Measurements from ENCODE around the gene PRDM10. TPM values are rescaled to one million over a fixed set of nuclear protein-coding genes. Genes with fewer than 3 reads are reported as not detected.

PRDM10 gene
- total RNA-seq, 1 experiment from 2014 or later = 7.7 TPM

- H3K9me3 ChIP-seq (ENCODE audit: control insufficient read depth, low read depth, low read length) = no peaks in the 10 kb centered on the region
- H3K18ac ChIP-seq (ENCODE audit: insufficient read length, low read depth, low read length) = no peak overlapping the region
- H4K91ac ChIP-seq (ENCODE audit: insufficient read length, low read depth, low read length) = no peak overlapping the region
- H2AK5ac ChIP-seq (ENCODE audit: insufficient read length, low read length) = no peak overlapping the region
- Mint-ChIP-seq H3K4me1 (peaks cover 0 to 2% of the 10 kb centered on the region in 2 experiments; a peak in 1 of 4 replicates), H3K36me3 (ENCODE audit: insufficient read depth in 1 of 3, low read depth in 3 of 3) (peaks cover 0 to 3% (median 0%) of the 10 kb centered on the region in 3 experiments; a peak in 1 of 7 replicates), H3K27me3 (ENCODE audit: low read depth) (no peaks in the 10 kb centered on the region; the same call in 1 of the 2 replicates), H3K27ac (peak overlapping the region in 1 of 3 experiments; percentile 69; a peak in 1 of 7 replicates), H3K9me3 (no peaks in the 10 kb centered on the region), H3K4me3 (no peak overlapping the region)
- no peaks in the 10 kb centered on the region for H3K23me2 ChIP-seq (ENCODE audit: insufficient read length, low read depth, low read length, poor library complexity, severe bottlenecking)
- no peak overlapping the region for H3K56ac ChIP-seq (ENCODE audit: insufficient read length, low read depth, low read length)
- no peaks in the 10 kb centered on the region for H4K20me1 ChIP-seq (ENCODE audit: control insufficient read depth, insufficient read depth, insufficient read length)
- no peaks in the 10 kb centered on the region for H3K27me3 ChIP-seq (ENCODE audit: insufficient read depth, low read length)
- no peak overlapping the region for H3K14ac ChIP-seq (ENCODE audit: insufficient read depth, low read length)
- no peak overlapping the region for H2BK5ac ChIP-seq (ENCODE audit: insufficient read length, low read length)
- H3K23ac ChIP-seq (ENCODE audit: insufficient read length, low read depth, low read length) = no peak overlapping the region
- H2BK120ac ChIP-seq (ENCODE audit: low read depth, low read length, poor library complexity, severe bottlenecking) = no peak overlapping the region
- H2AFZ ChIP-seq (ENCODE audit: low read length) = no peak overlapping the region
- no peak overlapping the region for H2BK15ac ChIP-seq (ENCODE audit: low read depth, low read length)
- no peak overlapping the region for H4K8ac ChIP-seq (replicated peaks; ENCODE audit: insufficient read length, low read depth, low read length)
- H3K27ac ChIP-seq (ENCODE audit: insufficient read length, low read depth, low read length) = no peak overlapping the region
- no peaks in the 10 kb centered on the region for H3K4me1 ChIP-seq (ENCODE audit: insufficient read depth, low read length)
- WGBS (ENCODE audit: extremely low coverage, insufficient read length, low lambda C conversion rate) = no CpG with 5 or more reads among the region's 7 CpGs
- TF ChIP-seq CTCF (conservative IDR thresholded peaks at IDR 0.05) = no peak
- H3K9ac ChIP-seq (ENCODE audit: extremely low read depth, insufficient read length, low read length) = no peak overlapping the region
- no peaks in the 10 kb centered on the region for H3K79me2 ChIP-seq (ENCODE audit: insufficient read depth, low read length)
- no peak for DNase-seq
- H3K79me1 ChIP-seq (ENCODE audit: insufficient read depth, low read depth, low read length, poor library complexity, severe bottlenecking) = no peaks in the 10 kb centered on the region
- H4K5ac ChIP-seq (ENCODE audit: insufficient read length, low read depth, low read length) = no peak overlapping the region
- no peak overlapping the region for H2BK12ac ChIP-seq (ENCODE audit: insufficient read length, low read depth, low read length)
- no peak overlapping the region for H3K4ac ChIP-seq (ENCODE audit: low read depth, low read length)
- no peak overlapping the region for H3K4me2 ChIP-seq (ENCODE audit: insufficient read depth, insufficient read length, low read length)
- no peak overlapping the region for H3T11ph ChIP-seq (ENCODE audit: low read length)
- H2BK20ac ChIP-seq (ENCODE audit: low read depth, low read length, poor library complexity, severe bottlenecking) = no peak overlapping the region
Observed at GRCh38 chr11:129854232-129854805, 148.3 kb downstream of the PRDM10 start.

Measured in H9 (cell line).